CD4-positive, alpha-beta T cell treated with Interleukin-15 for 4 hours (primary cell): ENCODE results near the gene GPR32.
"Not testable (repeated sequence)": the region's sequence is repeated elsewhere in the genome, so short reads cannot be mapped to it uniquely, and the experiment has no call there.

Experiments
- DNase-seq: peaks from one replicate; pipeline ENCODE4 v3.0.0-alpha.2; 2020; ENCODE audit warnings: low spot score

Gene GPR32

GRCh38 chr19:50749490-50749889, 20.8 kb upstream of the GPR32 start:
- no peak for DNase-seq

DNA sequence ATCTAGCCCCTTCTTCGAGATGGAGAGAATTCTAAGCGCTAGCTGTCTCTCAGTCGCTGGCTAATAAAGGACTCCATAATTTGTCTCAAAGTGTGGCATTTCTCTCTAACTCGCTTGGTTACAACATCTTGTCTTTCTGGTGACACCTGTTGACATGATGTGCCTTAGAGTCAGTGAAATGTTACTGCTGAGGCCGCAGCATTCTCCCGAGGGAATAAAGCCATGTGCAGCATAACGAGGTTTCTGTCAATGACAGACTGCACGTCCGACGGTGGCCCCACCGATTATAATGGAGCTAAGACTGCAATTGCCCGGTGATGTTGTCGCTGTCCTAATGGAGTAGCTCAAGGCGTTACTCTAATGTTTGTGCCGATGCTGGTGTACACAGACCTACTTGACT, 20.3 kb upstream of the GPR32 start:
- no peak for DNase-seq

GRCh38 chr19:50753879-50754278, 16.4 kb upstream of the GPR32 start:
- no peak for DNase-seq

DNA sequence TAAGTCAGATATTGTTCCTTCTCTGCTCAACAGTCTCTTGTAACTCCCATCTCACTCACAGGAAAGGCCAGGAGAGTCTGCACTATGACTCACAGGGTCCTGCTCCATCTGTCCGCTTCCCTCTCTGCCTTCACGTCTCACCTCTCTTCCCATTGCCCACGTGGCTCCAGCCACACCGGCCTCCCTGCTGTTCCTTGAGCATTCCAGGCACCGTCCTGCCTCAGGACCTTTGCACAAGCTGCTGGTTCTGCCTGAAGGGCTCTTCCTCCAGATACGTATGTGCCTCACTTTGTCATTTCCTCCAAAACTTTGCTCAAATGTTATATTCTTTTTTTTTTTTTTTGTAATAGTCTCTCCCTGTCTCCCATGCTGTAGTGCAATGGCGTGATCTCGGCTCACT, 14.0 kb upstream of the GPR32 start:
- not testable (repeated sequence) for DNase-seq

DNA sequence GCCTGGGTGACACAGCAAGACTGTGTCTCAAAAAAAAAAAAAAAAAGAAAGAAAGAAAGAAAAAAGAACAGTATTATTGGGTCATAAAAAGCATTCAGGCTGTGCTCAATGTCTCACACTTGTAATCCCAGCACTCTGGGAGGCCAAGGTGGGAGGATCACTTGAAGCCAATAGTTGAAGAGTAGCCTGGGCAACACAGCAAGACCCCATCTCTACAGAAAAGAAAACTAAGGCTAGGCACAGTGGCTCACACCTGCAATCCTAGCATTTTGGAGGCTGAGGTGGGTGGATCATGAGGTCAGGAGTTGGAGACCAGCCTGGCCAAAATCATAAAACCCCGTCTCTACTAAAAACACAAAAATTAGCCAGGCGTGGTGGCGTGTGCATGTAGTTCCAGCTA, 12.6 kb upstream of the GPR32 start:
- not testable (repeated sequence) for DNase-seq

DNA sequence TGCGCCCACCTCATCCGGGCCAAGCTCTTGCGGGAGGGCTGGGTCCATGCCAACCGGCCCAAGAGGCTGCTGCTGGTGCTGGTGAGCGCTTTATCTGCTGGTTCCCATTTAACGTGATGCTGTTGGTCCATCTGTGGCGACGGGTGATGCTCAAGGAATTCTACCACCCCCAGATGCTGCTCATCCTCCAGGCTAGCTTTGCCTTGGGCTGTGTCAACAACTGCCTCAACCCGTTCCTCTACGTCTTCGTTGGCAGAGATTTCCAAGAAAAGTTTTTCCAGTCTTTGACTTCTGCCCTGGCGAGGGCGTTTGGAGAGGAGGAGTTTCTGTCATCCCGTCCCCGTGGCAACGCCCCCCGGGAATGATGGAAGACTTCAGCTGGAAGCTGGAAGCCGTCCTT, 11.2 kb upstream of the GPR32 start:
- not testable (repeated sequence) for DNase-seq

DNA sequence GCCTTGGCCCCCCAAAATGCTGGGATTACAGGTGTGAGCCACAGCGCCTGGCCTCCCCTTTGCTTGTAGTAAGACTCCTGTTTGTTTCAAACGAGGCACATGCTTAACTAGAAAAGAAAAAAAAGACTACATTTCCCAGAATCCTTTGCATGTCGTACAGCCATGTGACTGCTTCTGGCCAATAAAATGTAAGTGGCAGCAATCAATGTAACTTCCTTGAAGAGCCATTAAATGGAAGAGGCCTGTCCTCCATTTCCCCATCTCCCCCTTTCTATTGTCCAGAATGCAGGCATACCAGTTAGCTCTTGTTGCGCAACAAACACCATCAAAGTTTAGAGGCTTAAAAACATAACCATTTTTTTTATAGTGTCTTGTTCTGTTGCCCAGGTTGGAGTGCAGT, 10.4 kb upstream of the GPR32 start:
- DNase-seq: no peak

GRCh38 chr19:50761501-50761900, 8.8 kb upstream of the GPR32 start:
- not testable (repeated sequence) for DNase-seq

DNA sequence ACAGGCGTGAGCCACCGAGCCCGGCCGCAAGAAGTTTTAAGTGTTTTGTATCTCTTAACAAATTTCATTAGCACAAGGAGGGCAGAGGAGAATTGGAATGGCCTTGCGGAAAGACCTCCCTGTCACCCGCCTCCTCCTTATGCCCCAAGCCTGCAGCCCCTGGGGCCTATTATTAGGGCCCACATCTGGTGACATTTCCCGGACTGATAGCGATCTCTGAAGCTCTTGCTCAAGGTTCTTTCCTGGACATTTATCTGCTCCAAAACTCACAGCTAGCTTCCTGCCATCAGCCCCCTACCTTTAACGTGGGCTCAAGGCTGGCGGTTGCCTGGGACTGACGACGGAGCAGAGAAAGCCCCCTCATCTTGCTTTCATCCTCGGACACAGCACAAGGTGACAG, 6.7 kb upstream of the GPR32 start:
- not testable (repeated sequence) for DNase-seq

- no peak for DNase-seq
Measured at GRCh38 chr19:50764409-50764808, 5.9 kb upstream of the GPR32 start.

- not testable (repeated sequence) for DNase-seq
Measured at GRCh38 chr19:50766746-50767145, 3.5 kb upstream of the GPR32 start.

GRCh38 chr19:50767263-50767662, 3.0 kb upstream of the GPR32 start:
- DNase-seq: not testable (repeated sequence)

DNA sequence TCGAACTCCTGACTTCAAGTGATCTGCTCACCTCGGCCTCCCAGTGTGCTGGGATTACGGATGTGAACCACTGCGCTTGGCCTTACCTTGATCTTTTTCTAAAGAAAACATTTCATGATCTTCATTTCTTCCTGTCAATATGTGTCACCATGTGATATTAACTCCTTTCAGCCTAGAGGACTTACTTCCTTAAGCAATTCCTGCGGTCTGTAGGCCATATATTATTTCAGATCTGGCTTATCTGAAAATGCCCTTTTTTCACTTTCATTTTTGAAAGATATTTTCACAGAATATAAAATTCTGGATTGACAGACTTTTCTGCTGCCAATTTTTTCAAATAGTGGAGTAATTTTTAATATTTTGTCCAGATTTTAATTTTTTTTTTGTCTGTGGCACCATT, 2.0 kb upstream of the GPR32 start:
- no peak for DNase-seq

DNA sequence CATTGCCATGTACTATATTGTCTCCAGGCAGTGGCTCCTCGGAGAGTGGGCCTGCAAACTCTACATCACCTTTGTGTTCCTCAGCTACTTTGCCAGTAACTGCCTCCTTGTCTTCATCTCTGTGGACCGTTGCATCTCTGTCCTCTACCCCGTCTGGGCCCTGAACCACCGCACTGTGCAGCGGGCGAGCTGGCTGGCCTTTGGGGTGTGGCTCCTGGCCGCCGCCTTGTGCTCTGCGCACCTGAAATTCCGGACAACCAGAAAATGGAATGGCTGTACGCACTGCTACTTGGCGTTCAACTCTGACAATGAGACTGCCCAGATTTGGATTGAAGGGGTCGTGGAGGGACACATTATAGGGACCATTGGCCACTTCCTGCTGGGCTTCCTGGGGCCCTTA, 624 bp downstream of the GPR32 start:
- DNase-seq: no peak

DNA sequence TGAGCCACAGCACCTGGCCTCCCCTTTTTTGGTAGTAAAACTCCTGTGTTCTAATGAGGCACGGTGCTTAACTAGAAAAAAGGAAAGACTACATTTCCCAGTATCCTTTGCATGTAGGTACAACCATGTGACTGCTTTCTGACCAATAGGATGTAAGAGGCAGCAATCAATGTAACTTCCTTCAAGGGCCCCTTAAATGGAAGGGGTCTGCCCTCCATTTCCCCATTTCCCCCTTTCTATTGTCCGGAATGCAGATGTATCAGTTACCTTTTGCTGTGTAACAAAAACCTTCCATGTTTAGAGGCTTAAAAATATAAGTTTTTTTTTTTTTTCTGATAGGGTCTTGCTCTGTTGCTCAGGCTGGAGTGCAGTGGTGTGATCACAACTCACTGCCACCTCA, 2.2 kb downstream of the GPR32 start:
- no peak for DNase-seq

DNA sequence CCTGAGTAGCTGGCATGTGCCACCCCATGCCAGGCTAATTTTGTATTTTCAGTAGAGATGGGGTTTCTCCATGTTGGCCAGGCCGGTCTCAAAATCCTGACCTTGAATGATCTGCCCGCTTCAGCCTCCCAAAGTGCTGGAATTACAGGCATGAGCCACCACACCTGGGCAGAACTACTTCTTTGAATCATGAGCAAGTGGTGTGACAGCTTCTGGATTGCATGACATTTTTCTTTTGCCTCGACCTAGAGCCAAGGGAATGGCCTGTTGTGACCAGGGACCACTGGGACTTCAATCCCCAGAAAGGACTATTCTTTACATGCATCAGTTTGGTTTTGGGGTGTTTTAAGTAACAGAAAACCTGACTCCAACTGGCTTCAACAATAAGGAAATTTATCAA, 2.6 kb downstream of the GPR32 start:
- not testable (repeated sequence) for DNase-seq

- DNase-seq: not testable (repeated sequence)
Measured at GRCh38 chr19:50773454-50773853, 3.2 kb downstream of the GPR32 start.

DNA sequence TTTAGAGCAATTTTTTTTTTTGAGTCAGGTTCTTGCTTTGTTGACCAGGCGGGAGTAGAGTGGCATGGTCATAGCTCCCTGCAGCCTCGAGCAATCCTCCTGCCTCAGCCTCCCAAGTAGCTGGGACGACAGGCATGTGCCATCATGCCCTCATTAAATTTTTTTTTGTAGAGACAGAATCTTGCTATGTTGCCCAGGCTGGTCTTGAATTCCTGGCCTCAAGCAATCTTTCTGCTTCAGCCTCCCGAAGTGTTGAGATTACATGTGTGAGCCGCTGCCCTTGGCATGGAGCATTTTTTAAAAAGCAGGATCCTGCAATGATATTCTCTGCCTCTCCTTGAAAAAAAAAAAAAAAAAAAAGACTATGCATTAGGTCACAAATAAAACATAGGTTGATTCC, 5.9 kb downstream of the GPR32 start:
- no peak for DNase-seq

DNA sequence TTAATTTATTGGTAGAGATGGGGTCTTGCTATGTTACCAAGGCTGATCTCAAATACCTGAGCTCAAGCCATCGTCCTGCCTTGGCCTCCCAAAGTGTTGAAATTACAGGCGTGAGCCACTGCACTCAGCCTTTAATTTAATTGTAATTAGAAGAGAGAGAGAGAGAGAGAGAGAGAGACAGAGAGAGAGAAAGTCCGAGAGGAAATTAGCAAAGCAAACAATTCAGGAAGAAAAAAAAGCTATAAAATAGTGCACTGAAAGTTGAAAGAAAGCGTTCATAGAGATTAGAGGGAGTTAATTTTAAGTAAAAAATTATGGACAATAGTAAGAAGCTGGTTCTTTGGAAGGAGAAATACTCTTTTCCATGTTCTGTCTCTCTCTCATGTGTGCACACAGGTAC, 7.0 kb downstream of the GPR32 start:
- DNase-seq: no peak

DNA sequence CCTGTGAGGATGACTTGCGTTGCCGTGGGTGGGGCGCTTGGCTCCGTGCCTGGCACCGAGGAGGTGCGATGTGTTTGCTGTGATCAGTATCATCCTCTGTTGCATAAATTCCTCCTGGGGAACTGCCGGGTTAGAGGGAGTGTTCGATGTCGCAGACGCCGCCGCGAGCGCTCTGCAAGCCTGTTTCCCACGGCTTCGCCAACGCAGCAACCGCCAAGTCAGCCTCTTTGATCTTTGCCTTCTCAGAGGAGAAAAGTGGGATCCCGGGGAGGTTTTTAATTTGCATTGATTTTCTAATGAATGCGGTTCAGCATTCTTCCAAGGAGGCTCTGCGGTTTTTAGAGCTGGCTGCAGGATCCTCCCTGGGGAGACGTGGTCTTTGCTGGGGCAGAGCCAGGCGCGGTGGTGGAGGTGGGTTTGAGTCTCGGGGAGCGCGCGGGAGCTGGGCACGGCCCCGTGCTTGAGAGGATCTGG, 7.6 kb downstream of the GPR32 start:
- DNase-seq: no peak

- no peak for DNase-seq
Measured at GRCh38 chr19:50778906-50779430, 8.7 kb downstream of the GPR32 start.

DNA sequence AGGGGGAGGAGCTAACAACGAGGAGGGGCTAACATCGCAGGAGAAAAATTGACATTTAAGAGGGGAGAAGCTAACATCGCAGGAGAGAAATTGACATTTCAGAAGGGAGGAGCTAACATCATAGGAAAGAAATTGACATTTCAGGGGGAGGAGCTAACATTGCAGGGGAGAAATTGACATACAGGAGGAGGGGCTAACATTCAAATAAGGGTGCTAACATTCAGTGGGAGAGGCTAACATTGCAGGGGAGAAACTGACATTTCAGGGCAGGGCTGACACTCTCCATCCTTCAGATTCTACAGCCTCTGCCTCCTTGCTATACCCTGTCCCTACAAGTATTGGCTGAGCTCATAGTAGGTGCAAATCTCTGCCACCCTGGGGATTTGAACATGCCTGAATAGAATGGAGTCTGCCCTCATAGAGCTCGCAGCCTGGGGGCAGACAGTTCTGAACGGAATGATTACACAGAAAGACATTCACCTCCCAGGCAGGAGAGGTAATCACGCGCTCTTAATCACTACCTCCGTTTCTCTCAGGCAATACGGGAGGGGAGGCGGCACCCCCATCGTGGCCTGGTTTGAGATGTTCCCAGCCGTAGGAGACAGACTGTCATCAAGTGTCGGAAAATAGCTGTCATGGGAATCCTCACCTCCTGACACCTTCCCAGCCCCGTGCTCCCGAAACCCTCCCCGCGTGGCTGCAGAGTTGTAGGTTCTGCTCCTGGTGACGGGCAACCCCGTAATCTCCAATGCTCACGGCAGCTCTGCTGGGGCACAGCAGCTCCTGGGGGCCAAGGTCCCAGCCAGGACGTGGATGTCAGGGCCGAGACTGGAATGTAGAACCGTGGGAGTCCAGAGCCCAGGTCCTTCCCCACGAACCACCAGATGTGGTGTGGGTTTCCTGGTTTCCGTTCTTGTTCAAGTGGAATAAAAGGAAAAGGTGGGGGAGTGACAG, 9.5 kb downstream of the GPR32 start:
- DNase-seq: no peak

DNA sequence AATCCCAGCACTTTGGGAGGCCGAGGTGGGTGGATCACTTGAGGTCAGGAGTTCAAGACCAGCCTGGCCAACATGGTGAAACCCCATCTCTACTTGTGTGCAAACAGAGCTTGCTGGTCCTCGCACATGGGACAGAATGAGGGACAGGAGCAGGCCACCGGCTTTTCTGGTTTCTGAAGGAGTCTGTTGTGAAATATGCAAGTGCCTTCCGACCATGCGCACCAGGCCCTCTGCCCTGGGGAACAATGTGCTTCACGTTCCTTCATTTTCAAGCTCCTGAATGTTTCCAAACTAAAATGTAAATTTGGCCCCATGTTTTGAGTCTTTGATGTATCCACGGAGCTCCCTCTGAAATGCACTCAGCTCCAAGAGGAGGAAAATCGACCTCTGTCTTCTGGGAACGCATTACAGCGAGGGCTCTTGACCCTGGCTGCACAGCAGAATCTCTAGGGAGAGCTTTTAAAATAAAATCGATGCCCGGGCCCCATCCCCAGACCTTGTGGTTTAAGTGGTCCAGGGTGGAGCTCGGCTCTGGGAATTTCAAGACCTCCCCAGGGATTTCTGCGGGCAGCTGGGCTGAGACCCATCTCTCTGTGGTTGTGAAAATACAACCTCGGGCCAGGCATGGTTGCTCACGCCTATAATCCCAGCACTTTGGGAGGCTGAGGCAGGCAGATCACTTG, 10.6 kb downstream of the GPR32 start:
- no peak for DNase-seq
